GM23248 (cell line): ENCODE results near the gene BAIAP2. TPM values are rescaled to one million over a fixed set of nuclear protein-coding genes. Genes with fewer than 3 reads are reported as not detected.
A peak's percentile ranks its signal among the peaks of the same experiment; 100 is the strongest.

ENCODE experiments used
- DNase-seq: peaks from one replicate; pipeline ENCODE4 v3.0.0-alpha.2; 2015
- H2AFZ ChIP-seq: fragments of 200-600 bp; sonication (generic); 2 replicates; pipeline ENCODE4 v1.6.1; 2016; ENCODE audit warnings: antibody characterized with exemption
- H3F3A ChIP-seq: fragments of 200-600 bp; sonication (generic); 2 replicates; pipeline ENCODE4 v1.6.1; 2016; ENCODE audit warnings: mild to moderate bottlenecking, antibody characterized with exemption, mixed run types; ENCODE audit not compliant: insufficient read depth
- H3K27ac ChIP-seq: fragments of 200-600 bp; sonication (generic); 2 replicates; pipeline ENCODE4 v1.5.1; 2016; ENCODE audit warnings: mild to moderate bottlenecking
- H3K27me3 ChIP-seq: fragments of 200-600 bp; sonication (generic); replicated peaks from 2 replicates; pipeline ENCODE4 v1.6.1; 2016; ENCODE audit warnings: mild to moderate bottlenecking; ENCODE audit not compliant: insufficient read depth
- H3K36me3 ChIP-seq: fragments of 200-600 bp; sonication (generic); 2 replicates; pipeline ENCODE4 v1.6.1; 2016; ENCODE audit warnings: low read depth, mild to moderate bottlenecking
- H3K4me1 ChIP-seq: fragments of 200-600 bp; sonication (generic); 2 replicates; pipeline ENCODE4 v1.6.1; 2016; ENCODE audit warnings: mild to moderate bottlenecking; ENCODE audit not compliant: insufficient read depth
- H3K4me2 ChIP-seq: fragments of 200-600 bp; sonication (generic); one replicate; pipeline ENCODE4 v1.6.1; 2016; ENCODE audit warnings: mild to moderate bottlenecking; ENCODE audit not compliant: unreplicated experiment
- H3K4me3 ChIP-seq: fragments of 200-600 bp; sonication (generic); 2 replicates; pipeline ENCODE4 v1.5.1; 2016; ENCODE audit warnings: mild to moderate bottlenecking
- H3K79me2 ChIP-seq: fragments of 200-600 bp; sonication (generic); 2 replicates; pipeline ENCODE4 v1.6.1; 2016; ENCODE audit warnings: mild to moderate bottlenecking; ENCODE audit not compliant: insufficient read depth
- H3K9ac ChIP-seq: fragments of 200-600 bp; sonication (generic); 2 replicates; pipeline ENCODE4 v1.6.1; 2016; ENCODE audit warnings: mild to moderate bottlenecking
- H3K9me2 ChIP-seq: fragments of 200-600 bp; sonication (generic); 2 replicates; pipeline ENCODE4 v1.6.1; 2016; ENCODE audit warnings: mixed run types, mild to moderate bottlenecking, moderate library complexity; ENCODE audit not compliant: insufficient read depth
- H3K9me3 ChIP-seq: fragments of 200-600 bp; sonication (generic); one replicate; pipeline ENCODE4 v1.6.1; 2017; ENCODE audit warnings: low read depth
- H4K20me1 ChIP-seq: fragments of 200-600 bp; sonication (generic); 2 replicates; pipeline ENCODE4 v1.6.0; 2016; ENCODE audit not compliant: insufficient read depth
- EZH2 ChIP-seq: fragments of 200-600 bp; sonication (generic); IDR thresholded peaks from 2 replicates; pipeline ENCODE4 v1.6.1; 2018; ENCODE audit warnings: antibody characterized with exemption, mild to moderate bottlenecking; ENCODE audit not compliant: insufficient read depth, poor library complexity, severe bottlenecking
- EZH2phosphoT487 ChIP-seq: fragments of 200-600 bp; sonication (generic); IDR thresholded peaks from 2 replicates; pipeline ENCODE4 v1.6.1; 2018; ENCODE audit warnings: antibody characterized with exemption, moderate library complexity, mild to moderate bottlenecking, low read depth; ENCODE audit not compliant: insufficient read depth
- WGBS, 2 experiments: methylation state at CpG; one replicate each; pipeline ENCODE4 v1.1.6; 2015 to 2017; ENCODE audit warnings: low lambda C conversion rate in 2 of 2, low coverage in 1 of 2; ENCODE audit errors: missing lambda C conversion rate in 2 of 2; 5-methylcytosine and 5-hydroxymethylcytosine counted together
- in situ Hi-C: fragments of 300-500 bp; cut with MboI; formaldehyde crosslinking; loops from 2 replicates; pipeline ENCODE4 v1.15.0; 2020
- polyA plus RNA-seq: library from polyadenylated mRNA; unstranded; fragments of >200 nt; fragmentation: Nextera tagmentation; extraction: Ambion mirVana; gene quantifications from 2 replicates; pipeline ENCODE4 v1.2.1, GENCODE V29; 2016
- total RNA-seq: library from RNA; depleted of rRNA; stranded (reverse); fragments of >200 nt; shearing (Covaris generic); gene quantifications from 2 replicates; pipeline ENCODE4 v1.2.3, GENCODE V29; 2014

BAIAP2 gene
- total and polyA plus RNA-seq, 2 experiments from 2014 or later, result 28.2 to 31.7 TPM

- H3K27ac ChIP-seq, result no peak overlapping the region
- TF ChIP-seq EZH2phosphoT487 (no peak), EZH2 (no peak)
- H3K36me3 ChIP-seq, result no peaks in the 10 kb centered on the region
- H3K4me3 ChIP-seq, result no peak overlapping the region
- in situ Hi-C loops, result no loop called here
- no peaks in the 10 kb centered on the region for H3K9me3 ChIP-seq
- no peaks in the 10 kb centered on the region for H3K27me3 ChIP-seq
- WGBS, 2 experiments, result 43 to 83% methylated on average over 3 to 37 of the region's 37 CpGs
- H2AFZ ChIP-seq, result no peak overlapping the region
- no peak overlapping the region for H3K9ac ChIP-seq
- no peaks in the 10 kb centered on the region for H3K4me1 ChIP-seq
- no peaks in the 10 kb centered on the region for H3K79me2 ChIP-seq
- no peaks in the 10 kb centered on the region for H3F3A ChIP-seq
- no peak for DNase-seq
- H3K9me2 ChIP-seq, result no peaks in the 10 kb centered on the region
- H3K4me2 ChIP-seq, result no peak overlapping the region
- no peaks in the 10 kb centered on the region for H4K20me1 ChIP-seq
Observed at GRCh38 chr17:81140695-81141094, 105.7 kb downstream of the BAIAP2 start.

- Histone ChIP-seq H3K4me1 (no peaks in the 10 kb centered on the region), H3K27ac (no peak overlapping the region), H3K4me2 (no peak overlapping the region), H3K9me3 (no peaks in the 10 kb centered on the region), H3K4me3 (no peak overlapping the region), H3K27me3 (no peaks in the 10 kb centered on the region), H3K36me3 (no peaks in the 10 kb centered on the region), H3F3A (no peaks in the 10 kb centered on the region), H2AFZ (0 out of 2 replicates have a peak overlapping the region, but pooled peaks have one; percentile 31), H3K9ac (no peak overlapping the region), H4K20me1 (no peaks in the 10 kb centered on the region), H3K79me2 (no peaks in the 10 kb centered on the region), H3K9me2 (no peaks in the 10 kb centered on the region)
- peak; percentile 78 for DNase-seq
- WGBS, 2 experiments, result 28 to 29% methylated on average over 24 of the region's 25 CpGs
- TF ChIP-seq EZH2phosphoT487 (no peak), EZH2 (no peak)
- in situ Hi-C loops, result no loop called here
Observed at GRCh38 chr17:81142301-81143199, 107.6 kb downstream of the BAIAP2 start.

- no peaks in the 10 kb centered on the region for H3K27me3 ChIP-seq
- no peaks in the 10 kb centered on the region for H3K9me3 ChIP-seq
- TF ChIP-seq EZH2 (no peak), EZH2phosphoT487 (no peak)
- H4K20me1 ChIP-seq, result no peaks in the 10 kb centered on the region
- no peak overlapping the region for H3K4me3 ChIP-seq
- in situ Hi-C loops, result no loop called here
- WGBS, 2 experiments, result 62 to 74% methylated on average over 7 to 11 of the region's 11 CpGs
- H3F3A ChIP-seq, result no peaks in the 10 kb centered on the region
- no peak overlapping the region for H3K27ac ChIP-seq
- no peaks in the 10 kb centered on the region for H3K4me1 ChIP-seq
- no peaks in the 10 kb centered on the region for H3K79me2 ChIP-seq
- no peak for DNase-seq
- 0 out of 2 replicates have a peak overlapping the region, but pooled peaks have one; percentile 31 for H2AFZ ChIP-seq
- no peak overlapping the region for H3K9ac ChIP-seq
- H3K4me2 ChIP-seq, result no peak overlapping the region
- H3K36me3 ChIP-seq, result no peaks in the 10 kb centered on the region
- no peaks in the 10 kb centered on the region for H3K9me2 ChIP-seq
Observed at GRCh38 chr17:81143200-81143527, 108.2 kb downstream of the BAIAP2 start.

- Histone ChIP-seq H4K20me1 (no peaks in the 10 kb centered on the region), H3K27me3 (no peaks in the 10 kb centered on the region), H3K4me2 (no peak overlapping the region), H3K9me3 (no peaks in the 10 kb centered on the region), H3K36me3 (no peaks in the 10 kb centered on the region), H3K79me2 (no peaks in the 10 kb centered on the region), H3K27ac (no peak overlapping the region), H3K4me1 (no peaks in the 10 kb centered on the region), H3K4me3 (no peak overlapping the region), H3K9ac (no peak overlapping the region), H2AFZ (no peak overlapping the region), H3K9me2 (no peaks in the 10 kb centered on the region), H3F3A (no peaks in the 10 kb centered on the region)
- WGBS, 2 experiments, result 72 to 85% methylated on average over 15 to 17 of the region's 17 CpGs
- DNase-seq, result no peak
- TF ChIP-seq EZH2phosphoT487 (no peak), EZH2 (no peak)
- in situ Hi-C loops, result no loop called here
Observed at GRCh38 chr17:81143717-81144422, 108.9 kb downstream of the BAIAP2 start.
